ENCODE results near the gene CCRL2. TPM values are rescaled to one million over a fixed set of nuclear protein-coding genes. Genes with fewer than 3 reads are reported as not detected.
A peak's percentile ranks its signal among the peaks of the same experiment; 100 is the strongest.

The CCRL2 gene, protein sequence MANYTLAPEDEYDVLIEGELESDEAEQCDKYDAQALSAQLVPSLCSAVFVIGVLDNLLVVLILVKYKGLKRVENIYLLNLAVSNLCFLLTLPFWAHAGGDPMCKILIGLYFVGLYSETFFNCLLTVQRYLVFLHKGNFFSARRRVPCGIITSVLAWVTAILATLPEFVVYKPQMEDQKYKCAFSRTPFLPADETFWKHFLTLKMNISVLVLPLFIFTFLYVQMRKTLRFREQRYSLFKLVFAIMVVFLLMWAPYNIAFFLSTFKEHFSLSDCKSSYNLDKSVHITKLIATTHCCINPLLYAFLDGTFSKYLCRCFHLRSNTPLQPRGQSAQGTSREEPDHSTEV
- total RNA-seq: 1 to 10 TPM; 3.1 to 3.4 TPM

DNA sequence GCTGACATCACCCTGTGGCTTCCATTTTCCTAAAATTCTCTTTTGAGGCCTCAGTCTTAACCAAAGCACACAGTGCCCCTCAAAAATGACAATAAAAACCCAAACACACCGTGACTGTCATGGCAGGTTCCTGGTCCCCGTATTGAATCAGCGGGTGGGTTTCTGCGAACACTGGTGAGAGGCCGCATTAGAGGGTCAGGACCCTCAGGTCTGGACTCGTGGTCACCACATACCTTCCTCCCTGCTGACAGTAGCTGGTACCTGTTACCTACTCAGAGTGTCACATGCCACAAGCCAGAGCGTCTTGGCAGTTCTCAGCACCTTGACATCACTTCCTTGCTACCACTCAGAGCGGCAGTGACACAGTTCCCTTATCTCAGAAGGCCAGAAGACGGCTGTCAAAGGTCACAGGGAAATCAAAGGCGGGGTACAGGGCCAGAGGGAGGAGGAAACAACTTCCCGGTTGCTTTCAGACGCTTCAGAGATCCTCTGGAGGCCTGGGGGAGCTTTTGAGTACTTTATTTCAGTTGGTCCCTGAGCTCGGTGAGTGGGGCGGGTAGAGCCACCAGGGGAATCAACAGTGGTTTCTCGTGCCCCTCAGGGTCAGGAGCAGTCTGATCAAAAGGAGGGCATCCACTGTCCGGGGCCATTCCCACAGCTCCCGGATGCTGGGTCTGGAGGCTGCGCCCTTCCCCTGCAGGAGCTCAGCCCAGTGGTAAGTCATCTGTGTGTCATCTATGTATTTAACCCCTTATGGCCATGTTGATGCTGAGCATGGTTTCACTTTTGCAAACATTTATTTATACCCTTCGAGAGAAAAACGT, at the start of gene CCRL2, which contains the start of gene CCR5AS:
TSS of gene CCRL2 (plus strand) at position 472 of the 824 bp plus-strand sequence. CDS start 821 bp downstream, outside the sequence.
TSS of gene CCR5AS (minus strand) at position 279 of the 824 bp plus-strand sequence.
- Mint-ChIP-seq H3K4me1 (peaks cover 33% of the 10 kb centered on the region), H3K27ac (peak within 1 kb of the TSS; percentile 86), H3K27me3 (no peaks in the 10 kb centered on the region), H3K9me3 (no peaks in the 10 kb centered on the region), H3K4me3 (peak within 1 kb of the TSS; percentile 85), H3K36me3 (peaks cover 3% of the 10 kb centered on the region)
- DNase-seq: peak; percentile 41

DNA sequence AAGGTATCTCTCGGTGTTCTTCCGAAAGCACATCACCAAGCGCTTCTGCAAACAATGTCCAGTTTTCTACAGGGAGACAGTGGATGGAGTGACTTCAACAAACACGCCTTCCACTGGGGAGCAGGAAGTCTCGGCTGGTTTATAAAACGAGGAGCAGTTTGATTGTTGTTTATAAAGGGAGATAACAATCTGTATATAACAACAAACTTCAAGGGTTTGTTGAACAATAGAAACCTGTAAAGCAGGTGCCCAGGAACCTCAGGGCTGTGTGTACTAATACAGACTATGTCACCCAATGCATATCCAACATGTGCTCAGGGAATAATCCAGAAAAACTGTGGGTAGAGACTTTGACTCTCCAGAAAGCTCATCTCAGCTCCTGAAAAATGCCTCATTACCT, 48.6 kb upstream of the CCRL2 start:
- no peaks in the 10 kb centered on the region for H3K36me3 Mint-ChIP-seq
- no peak overlapping the region for H3K4me3 Mint-ChIP-seq
- peaks cover 19% of the 10 kb centered on the region for H3K4me1 Mint-ChIP-seq
- no peak overlapping the region for H3K27ac Mint-ChIP-seq
- H3K9me3 Mint-ChIP-seq: no peaks in the 10 kb centered on the region
- peaks cover 24% of the 10 kb centered on the region for H3K27me3 Mint-ChIP-seq
- no peak for DNase-seq

DNA sequence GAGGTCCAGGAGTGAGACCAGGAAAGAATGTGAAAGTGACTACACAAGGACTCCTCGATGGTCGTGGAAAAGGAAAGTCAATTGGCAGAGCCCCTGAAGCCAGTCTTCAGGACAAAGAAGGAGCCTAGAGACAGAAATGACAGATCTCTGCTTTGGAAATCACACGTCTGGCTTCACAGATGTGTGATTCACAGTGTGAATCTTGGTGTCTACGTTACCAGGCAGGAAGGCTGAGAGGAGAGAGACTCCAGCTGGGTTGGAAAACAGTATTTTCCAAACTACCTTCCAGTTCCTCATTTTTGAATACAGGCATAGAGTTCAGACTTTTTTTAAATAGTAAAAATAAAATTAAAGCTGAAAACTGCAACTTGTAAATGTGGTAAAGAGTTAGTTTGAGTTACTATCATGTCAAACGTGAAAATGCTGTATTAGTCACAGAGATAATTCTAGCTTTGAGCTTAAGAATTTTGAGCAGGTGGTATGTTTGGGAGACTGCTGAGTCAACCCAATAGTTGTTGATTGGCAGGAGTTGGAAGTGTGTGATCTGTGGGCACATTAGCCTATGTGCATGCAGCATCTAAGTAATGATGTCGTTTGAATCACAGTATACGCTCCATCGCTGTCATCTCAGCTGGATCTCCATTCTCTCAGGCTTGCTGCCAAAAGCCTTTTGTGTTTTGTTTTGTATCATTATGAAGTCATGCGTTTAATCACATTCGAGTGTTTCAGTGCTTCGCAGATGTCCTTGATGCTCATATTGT, 47.1 kb upstream of the CCRL2 start:
- no peak for DNase-seq
- no peak overlapping the region for H3K4me3 Mint-ChIP-seq

DNA sequence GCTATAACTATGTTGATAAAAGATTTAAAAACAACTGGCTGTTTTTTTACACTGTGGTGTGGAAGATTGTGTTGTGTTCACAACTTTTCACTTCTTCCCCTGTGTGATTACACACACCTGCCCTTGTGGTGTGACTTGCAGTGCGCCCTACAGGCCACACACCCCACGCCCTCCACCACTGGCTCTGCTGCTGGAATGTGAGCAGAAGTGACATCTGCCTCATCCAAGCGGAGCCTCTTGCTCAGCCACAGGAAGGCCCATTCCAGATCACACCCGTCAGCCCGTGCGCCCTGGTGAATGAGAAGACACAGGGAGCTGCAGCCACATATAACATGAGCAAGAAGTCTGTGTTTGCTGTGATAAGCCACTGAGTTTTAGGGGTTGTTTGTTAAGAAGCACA, 46.2 kb upstream of the CCRL2 start:
- Mint-ChIP-seq H3K4me1 (peaks cover 5% of the 10 kb centered on the region), H3K27ac (no peak overlapping the region), H3K36me3 (no peaks in the 10 kb centered on the region), H3K9me3 (no peaks in the 10 kb centered on the region), H3K4me3 (no peak overlapping the region), H3K27me3 (peaks cover 17% of the 10 kb centered on the region)
- no peak for DNase-seq

More for the DNA sequence above, 47.1 kb upstream of the CCRL2 start:
- peaks cover 24% of the 10 kb centered on the region for H3K27me3 Mint-ChIP-seq
- no peaks in the 10 kb centered on the region for H3K36me3 Mint-ChIP-seq
- no peak overlapping the region for H3K27ac Mint-ChIP-seq
- H3K9me3 Mint-ChIP-seq: no peaks in the 10 kb centered on the region
- peaks cover 5% of the 10 kb centered on the region for H3K4me1 Mint-ChIP-seq

DNA sequence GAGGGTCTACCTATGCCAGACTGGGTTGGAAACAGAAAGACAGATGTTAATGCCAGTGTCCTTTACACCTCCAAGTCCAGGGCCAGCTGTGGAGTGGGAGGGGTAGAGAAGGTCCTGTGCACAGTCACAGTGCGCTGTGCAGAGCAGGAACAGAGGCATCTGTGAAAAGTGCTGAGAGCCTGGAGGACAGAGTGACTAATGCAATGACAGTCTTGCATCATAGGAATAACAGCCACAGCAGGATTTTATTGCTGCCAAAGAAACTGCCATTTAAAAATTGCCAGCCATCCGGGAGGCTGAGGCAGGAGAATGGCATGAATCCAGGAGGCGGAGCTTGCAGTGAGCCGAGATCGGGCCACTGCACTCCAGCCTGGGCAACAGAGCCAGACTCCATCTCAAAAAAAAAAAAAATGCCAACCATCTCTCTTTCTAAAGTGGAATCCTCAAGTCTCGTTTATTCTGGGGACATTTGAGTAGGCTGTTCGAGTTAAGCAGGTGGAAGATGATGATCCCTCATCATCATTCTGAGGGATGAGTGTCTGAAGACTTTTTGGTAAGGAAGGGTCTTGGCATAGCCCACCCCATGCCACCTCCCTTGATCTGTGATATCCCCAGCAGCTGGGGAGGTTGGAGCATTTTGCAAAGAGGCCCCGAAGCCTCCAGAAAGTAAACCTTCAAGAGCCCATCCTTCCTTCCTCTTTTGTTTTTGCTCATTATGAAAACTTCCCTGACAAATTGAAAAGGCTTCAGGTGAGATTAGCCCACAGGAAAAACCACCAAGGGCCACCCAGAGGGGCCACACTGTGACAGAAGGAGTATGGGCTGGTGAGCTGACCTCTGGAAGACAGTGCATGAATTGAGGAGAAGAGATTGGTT, 45.4 kb upstream of the CCRL2 start:
- DNase-seq: no peak
- Mint-ChIP-seq H3K9me3 (no peaks in the 10 kb centered on the region), H3K27ac (no peak overlapping the region), H3K27me3 (peaks cover 11% of the 10 kb centered on the region), H3K4me3 (no peak overlapping the region), H3K4me1 (peaks cover 5% of the 10 kb centered on the region), H3K36me3 (no peaks in the 10 kb centered on the region)

DNA sequence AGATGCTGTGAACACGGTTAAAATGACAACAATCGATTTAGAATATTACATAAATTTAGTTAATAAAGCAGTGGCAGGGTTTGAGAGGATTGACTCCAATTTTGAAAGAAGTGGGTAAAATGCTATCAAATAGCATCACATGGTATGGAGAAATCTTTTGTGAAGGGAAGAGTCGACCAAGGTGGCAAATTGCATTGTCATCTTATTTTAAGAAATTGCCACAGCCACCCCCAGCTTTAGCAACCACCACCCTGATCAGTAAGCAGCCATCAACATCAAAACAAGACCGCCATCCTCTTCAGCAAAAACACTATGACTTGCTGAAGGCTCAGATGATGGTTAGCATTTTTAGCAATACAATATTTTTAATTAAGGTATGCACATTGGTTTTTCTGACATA, 42.0 kb upstream of the CCRL2 start:
- H3K36me3 Mint-ChIP-seq: no peaks in the 10 kb centered on the region
- H3K27ac Mint-ChIP-seq: no peak overlapping the region
- peaks cover 4% of the 10 kb centered on the region for H3K27me3 Mint-ChIP-seq
- peaks cover 15% of the 10 kb centered on the region for H3K4me1 Mint-ChIP-seq
- no peak for DNase-seq
- no peak overlapping the region for H3K4me3 Mint-ChIP-seq
- no peaks in the 10 kb centered on the region for H3K9me3 Mint-ChIP-seq

DNA sequence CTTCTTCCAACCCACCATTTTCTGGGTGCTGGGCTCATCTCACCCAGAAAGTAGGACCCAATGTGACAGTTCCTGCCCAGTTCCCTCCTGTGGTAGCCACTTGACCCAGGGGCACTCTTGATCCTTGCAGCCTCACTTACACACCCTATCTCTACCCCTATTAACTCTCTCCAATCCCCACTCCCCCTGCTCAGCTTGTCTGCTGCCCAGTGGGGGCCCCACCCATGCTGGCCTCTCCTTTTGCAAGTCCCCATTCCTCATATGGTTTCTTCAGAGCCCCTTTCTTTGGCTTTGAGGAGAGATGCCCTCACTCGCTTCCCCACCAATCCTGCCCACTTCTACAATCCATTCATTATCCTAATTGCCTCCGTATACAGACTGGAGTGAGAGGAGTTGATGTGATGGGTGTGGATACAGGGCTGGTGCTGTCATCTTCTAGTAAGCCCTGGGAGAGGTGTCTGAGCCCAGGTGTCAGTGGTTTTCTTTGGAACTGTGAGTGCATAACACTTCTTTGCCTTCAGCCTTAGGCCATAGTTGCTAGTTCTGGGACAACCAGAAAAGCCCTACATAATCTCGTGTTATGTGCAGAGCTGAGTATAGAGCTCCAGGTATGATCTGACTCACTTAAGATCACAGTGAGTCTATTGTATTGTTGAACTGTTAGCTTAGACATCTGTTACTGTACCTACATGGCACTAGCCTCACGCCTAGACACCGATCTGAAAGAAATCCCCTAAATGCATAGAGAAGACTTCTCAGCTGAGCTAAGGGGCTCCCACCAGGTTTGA, 41.1 kb upstream of the CCRL2 start:
- Mint-ChIP-seq H3K27me3 (peaks cover 4% of the 10 kb centered on the region), H3K9me3 (no peaks in the 10 kb centered on the region), H3K27ac (no peak overlapping the region), H3K36me3 (no peaks in the 10 kb centered on the region), H3K4me1 (peaks cover 22% of the 10 kb centered on the region), H3K4me3 (no peak overlapping the region)
- DNase-seq: no peak

DNA sequence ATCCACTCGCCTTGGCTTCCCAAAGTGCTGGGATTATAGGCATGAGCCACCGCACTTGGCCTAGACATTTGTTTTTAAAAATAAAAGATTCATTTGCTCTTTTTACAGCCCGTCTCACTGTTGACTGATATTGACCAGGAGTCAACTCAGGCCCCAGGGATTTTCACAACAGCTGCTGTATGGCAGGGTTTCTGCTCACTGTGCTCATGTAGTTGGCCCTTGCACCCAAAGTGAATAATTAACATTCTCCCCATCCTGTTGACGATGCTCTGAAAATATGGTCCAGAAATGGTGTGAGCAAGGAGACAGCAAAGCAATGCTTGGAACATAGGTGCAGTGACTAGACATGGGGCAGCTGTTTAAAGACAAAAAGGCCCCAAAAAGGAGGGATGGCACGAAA, 39.2 kb upstream of the CCRL2 start:
- Mint-ChIP-seq H3K4me3 (no peak overlapping the region), H3K27me3 (peaks cover 7% of the 10 kb centered on the region), H3K27ac (no peak overlapping the region), H3K9me3 (no peaks in the 10 kb centered on the region), H3K4me1 (peaks cover 25% of the 10 kb centered on the region), H3K36me3 (no peaks in the 10 kb centered on the region)
- DNase-seq: no peak

DNA sequence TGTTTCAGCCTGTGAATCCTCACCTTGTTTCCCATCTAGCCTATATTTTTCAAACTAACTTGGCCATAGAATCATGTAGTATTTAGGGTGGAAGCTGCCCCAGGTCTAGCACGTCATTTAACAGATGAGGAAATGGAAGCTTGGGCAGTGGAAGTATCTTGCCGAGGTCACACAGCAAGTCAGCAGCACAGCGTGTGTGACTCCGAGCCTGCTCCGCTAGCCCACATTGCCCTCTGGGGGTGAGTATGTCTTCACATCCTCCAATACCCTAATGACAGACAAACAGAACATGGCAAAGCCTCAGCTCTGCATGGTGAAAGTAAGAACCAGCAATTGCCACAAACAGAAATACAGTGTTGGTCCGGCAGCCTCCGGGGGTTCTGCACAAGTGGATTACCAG, 38.5 kb upstream of the CCRL2 start:
- no peak overlapping the region for H3K4me3 Mint-ChIP-seq
- no peak overlapping the region for H3K27ac Mint-ChIP-seq
- H3K4me1 Mint-ChIP-seq: peaks cover 25% of the 10 kb centered on the region

DNA sequence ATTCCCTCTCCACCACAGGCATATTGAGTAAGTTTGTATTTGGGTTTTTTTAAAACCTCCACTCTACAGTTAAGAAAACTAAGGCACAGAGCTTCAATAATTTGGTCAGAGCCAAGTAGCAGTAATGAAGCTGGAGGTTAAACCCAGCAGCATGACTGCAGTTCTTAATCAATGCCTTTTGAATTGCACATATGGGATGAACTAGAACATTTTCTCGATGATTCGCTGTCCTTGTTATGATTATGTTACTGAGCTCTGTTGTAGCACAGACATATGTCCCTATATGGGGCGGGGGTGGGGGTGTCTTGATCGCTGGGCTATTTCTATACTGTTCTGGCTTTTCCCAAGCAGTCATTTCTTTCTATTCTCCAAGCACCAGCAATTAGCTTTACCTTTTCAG, 37.9 kb upstream of the CCRL2 start:
- Mint-ChIP-seq H3K4me1 (peaks cover 25% of the 10 kb centered on the region), H3K4me3 (no peak overlapping the region), H3K27ac (peak overlapping the region; percentile 52), H3K36me3 (no peaks in the 10 kb centered on the region), H3K27me3 (peaks cover 7% of the 10 kb centered on the region), H3K9me3 (no peaks in the 10 kb centered on the region)
- no peak for DNase-seq

More for the DNA sequence above, 38.5 kb upstream of the CCRL2 start:
- peak; percentile 38 for DNase-seq
- peaks cover 7% of the 10 kb centered on the region for H3K27me3 Mint-ChIP-seq
- H3K36me3 Mint-ChIP-seq: no peaks in the 10 kb centered on the region
- no peaks in the 10 kb centered on the region for H3K9me3 Mint-ChIP-seq

DNA sequence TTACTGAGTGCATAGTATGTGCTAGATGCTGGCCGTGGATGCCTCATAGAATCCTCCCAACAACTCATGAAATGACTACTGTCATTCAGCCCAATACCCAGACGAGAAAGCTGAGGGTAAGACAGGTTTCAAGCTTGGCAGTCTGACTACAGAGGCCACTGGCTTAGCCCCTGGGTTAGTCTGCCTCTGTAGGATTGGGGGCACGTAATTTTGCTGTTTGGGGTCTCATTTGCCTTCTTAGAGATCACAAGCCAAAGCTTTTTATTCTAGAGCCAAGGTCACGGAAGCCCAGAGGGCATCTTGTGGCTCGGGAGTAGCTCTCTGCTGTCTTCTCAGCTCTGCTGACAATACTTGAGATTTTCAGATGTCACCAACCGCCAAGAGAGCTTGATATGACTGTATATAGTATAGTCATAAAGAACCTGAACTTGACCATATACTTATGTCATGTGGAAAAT, 37.4 kb upstream of the CCRL2 start:
- Mint-ChIP-seq H3K27ac (peak overlapping the region; percentile 52), H3K36me3 (no peaks in the 10 kb centered on the region), H3K27me3 (peaks cover 13% of the 10 kb centered on the region), H3K9me3 (no peaks in the 10 kb centered on the region), H3K4me3 (no peak overlapping the region), H3K4me1 (peaks cover 25% of the 10 kb centered on the region)
- peak; percentile 14 for DNase-seq

DNA sequence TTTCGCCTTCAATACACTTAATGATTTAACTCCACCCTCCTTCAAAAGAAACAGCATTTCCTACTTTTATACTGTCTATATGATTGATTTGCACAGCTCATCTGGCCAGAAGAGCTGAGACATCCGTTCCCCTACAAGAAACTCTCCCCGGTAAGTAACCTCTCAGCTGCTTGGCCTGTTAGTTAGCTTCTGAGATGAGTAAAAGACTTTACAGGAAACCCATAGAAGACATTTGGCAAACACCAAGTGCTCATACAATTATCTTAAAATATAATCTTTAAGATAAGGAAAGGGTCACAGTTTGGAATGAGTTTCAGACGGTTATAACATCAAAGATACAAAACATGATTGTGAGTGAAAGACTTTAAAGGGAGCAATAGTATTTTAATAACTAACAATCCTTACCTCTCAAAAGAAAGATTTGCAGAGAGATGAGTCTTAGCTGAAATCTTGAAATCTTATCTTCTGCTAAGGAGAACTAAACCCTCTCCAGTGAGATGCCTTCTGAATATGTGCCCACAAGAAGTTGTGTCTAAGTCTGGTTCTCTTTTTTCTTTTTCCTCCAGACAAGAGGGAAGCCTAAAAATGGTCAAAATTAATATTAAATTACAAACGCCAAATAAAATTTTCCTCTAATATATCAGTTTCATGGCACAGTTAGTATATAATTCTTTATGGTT, 36.1 kb upstream of the CCRL2 start, which contains the start of gene CCR5:
TSS of gene CCR5 (plus strand) at position 108 of the 680 bp plus-strand sequence. CDS start 1,957 bp downstream, outside the sequence.
- DNase-seq: no peak
- Mint-ChIP-seq H3K36me3 (no peaks in the 10 kb centered on the region), H3K9me3 (no peaks in the 10 kb centered on the region), H3K27me3 (peaks cover 15% of the 10 kb centered on the region), H3K4me3 (no peak within 1 kb of the TSS), H3K4me1 (peaks cover 29% of the 10 kb centered on the region), H3K27ac (peak within 1 kb of the TSS; percentile 52)

All from activated naive CD8-positive, alpha-beta T cell treated with anti-CD3 and anti-CD28 coated beads for 36 hours (primary cell).